Measurements from ENCODE around the gene PTRH1.

DNA sequence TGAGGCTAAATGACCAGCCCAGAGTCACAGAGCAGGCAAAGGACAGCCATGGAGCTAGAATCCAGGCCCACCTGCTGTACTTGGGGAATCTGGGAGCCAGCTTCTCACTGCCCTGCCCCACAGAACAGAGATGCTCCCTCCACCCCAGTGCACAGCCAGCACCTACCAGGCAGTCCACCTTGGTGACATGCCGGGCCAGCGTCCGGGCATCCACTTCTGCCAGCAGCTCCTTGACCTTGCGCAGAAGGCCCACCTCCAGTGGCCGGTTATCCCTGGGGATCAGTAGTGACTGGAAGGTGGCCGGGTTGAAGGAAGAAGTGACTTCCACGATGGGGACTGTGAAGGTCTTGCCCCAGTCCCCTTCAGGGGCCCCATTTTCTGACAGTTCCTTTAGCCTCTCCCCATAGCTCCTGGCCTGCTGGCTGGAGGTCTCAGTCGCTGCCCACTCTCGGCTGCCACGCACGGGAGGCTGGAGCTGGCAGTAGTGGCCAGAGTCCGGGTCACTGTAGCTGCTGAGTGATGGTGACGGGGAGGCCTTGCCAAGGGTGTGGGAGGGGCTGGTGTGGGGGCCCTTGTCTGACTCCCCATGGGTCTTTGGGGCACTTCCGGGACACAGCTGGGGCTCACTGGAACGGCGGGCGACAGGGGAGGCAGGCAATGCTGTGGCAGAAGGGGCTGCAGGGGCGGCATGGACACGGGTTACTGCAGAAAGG lies 29.1 kb upstream of the PTRH1 start:
- TF ChIP-seq CTCF (IDR thresholded peaks at IDR 0.05) (no peak), EP300 (IDR thresholded peaks at IDR 0.05) (no peak), POLR2A (IDR thresholded peaks at IDR 0.05) (no peak)

All from suprapubic skin (tissue), 3 donors.